ENCODE data around the gene C16orf96.

- TF ChIP-seq CTCF (IDR thresholded peaks at IDR 0.05) = no peak
- no peak for TF ChIP-seq POLR2A (IDR thresholded peaks at IDR 0.05)
Measured at GRCh38 chr16:4628283-4628682, 72.1 kb downstream of the C16orf96 start.

All from body of pancreas (tissue), 4 donors.